Uterus (tissue), 2 donors: Measurements from ENCODE around the gene DENND2A.

ENCODE experiments used
- POLR2A ChIP-seq, 2 donors: fragments of 450-650 bp; IDR thresholded peaks; one replicate each; pipeline ENCODE4 v1.6.1; 2016; ENCODE audit warnings: antibody characterized with exemption in 2 of 2, mild to moderate bottlenecking in 1 of 2, moderate library complexity in 1 of 2
- TF ChIP-seq, protein P1 (sequence below), 4 experiments: fragments of 200-600 bp in 2 of 4; fragments of 450-650 bp in 2 of 4; sonication (generic) in 2 of 4; IDR thresholded peaks; one replicate each; pipeline ENCODE4 v1.5.1; 2016 to 2019; ENCODE audit warnings: antibody characterized with exemption in 4 of 4, mild to moderate bottlenecking in 2 of 4, moderate library complexity in 1 of 4

DNA sequence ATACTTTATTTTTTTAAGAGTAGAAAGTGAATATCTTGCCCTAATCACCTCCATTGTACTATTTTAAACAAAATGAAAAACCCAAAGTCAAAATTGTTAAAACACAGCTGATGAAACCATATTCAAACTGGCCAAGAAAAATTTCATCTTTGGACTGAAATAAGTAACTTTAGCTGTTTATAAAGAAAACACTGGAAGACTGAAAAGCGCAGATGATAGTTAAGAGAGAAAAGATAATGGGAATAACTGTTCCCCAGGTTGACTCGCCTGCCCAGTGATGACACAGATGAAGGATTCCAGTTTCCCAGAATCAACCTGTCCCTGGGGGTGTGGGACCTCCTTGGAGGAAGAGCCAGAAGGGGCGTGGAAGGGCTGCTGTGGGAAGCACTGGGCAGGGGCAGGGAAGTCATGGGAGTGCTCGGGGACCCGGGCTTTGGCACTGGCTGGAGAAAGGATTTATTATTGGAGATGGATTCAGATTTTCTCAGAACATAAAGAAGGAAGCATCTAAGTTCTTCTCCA is 43.1 kb downstream of the DENND2A start:
- TF ChIP-seq, protein P1, sequence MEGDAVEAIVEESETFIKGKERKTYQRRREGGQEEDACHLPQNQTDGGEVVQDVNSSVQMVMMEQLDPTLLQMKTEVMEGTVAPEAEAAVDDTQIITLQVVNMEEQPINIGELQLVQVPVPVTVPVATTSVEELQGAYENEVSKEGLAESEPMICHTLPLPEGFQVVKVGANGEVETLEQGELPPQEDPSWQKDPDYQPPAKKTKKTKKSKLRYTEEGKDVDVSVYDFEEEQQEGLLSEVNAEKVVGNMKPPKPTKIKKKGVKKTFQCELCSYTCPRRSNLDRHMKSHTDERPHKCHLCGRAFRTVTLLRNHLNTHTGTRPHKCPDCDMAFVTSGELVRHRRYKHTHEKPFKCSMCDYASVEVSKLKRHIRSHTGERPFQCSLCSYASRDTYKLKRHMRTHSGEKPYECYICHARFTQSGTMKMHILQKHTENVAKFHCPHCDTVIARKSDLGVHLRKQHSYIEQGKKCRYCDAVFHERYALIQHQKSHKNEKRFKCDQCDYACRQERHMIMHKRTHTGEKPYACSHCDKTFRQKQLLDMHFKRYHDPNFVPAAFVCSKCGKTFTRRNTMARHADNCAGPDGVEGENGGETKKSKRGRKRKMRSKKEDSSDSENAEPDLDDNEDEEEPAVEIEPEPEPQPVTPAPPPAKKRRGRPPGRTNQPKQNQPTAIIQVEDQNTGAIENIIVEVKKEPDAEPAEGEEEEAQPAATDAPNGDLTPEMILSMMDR (IDR thresholded peaks at IDR 0.05): no peak
- TF ChIP-seq POLR2A (IDR thresholded peaks at IDR 0.05): no peak
